ENCODE measurements around the gene NME3. TPM values are rescaled to one million over a fixed set of nuclear protein-coding genes. Genes with fewer than 3 reads are reported as not detected.
A peak's percentile ranks its signal among the peaks of the same experiment; 100 is the strongest.

NME3 gene
- total and polyA plus RNA-seq, 9 of the 15 experiments (the other 6 are each of a cell fraction or from before 2014, with no cell fraction given): 0.68 to 76.3 (median 11.5) TPM

GRCh38 chr16:1812732-1813163 is 41.4 kb upstream of the NME3 start (continued):
- TF ChIP-seq, protein P1, sequence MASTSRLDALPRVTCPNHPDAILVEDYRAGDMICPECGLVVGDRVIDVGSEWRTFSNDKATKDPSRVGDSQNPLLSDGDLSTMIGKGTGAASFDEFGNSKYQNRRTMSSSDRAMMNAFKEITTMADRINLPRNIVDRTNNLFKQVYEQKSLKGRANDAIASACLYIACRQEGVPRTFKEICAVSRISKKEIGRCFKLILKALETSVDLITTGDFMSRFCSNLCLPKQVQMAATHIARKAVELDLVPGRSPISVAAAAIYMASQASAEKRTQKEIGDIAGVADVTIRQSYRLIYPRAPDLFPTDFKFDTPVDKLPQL (IDR thresholded peaks at IDR 0.05; ENCODE audit: extremely low read depth, insufficient read length): no peak
- no peak for TF ChIP-seq CCAR2 (IDR thresholded peaks at IDR 0.05; ENCODE audit: low read depth, low read length)
- no peak for TF ChIP-seq TAF9B (IDR thresholded peaks at IDR 0.05; ENCODE audit: partially characterized antibody)
- no peak for TF ChIP-seq NFIX (CRISPR knock-in tag; IDR thresholded peaks at IDR 0.05; ENCODE audit: low read depth)
- TF ChIP-seq PCBP1 (IDR thresholded peaks at IDR 0.05; ENCODE audit: low read depth, low read length, poor library complexity, severe bottlenecking): no peak
- TF ChIP-seq CC2D1A (IDR thresholded peaks at IDR 0.05): peak; percentile 75
- TF ChIP-seq KAT8 (IDR thresholded peaks at IDR 0.05; ENCODE audit: low read depth): no peak
- TF ChIP-seq XRCC4 (IDR thresholded peaks at IDR 0.05; ENCODE audit: extremely low read depth, insufficient read depth, insufficient read length): no peak
- TF ChIP-seq PHB2 (IDR thresholded peaks at IDR 0.05; ENCODE audit: low read depth): no peak
- peak; percentile 91 for TF ChIP-seq EGR1 (conservative IDR thresholded peaks at IDR 0.05)
- no peak for TF ChIP-seq ARNT (IDR thresholded peaks at IDR 0.05)
- no peak for TF ChIP-seq NFRKB (IDR thresholded peaks at IDR 0.05; ENCODE audit: low read depth)
- no peak for TF ChIP-seq HIVEP1 (CRISPR knock-in tag; IDR thresholded peaks at IDR 0.05)
- TF ChIP-seq, protein P2, sequence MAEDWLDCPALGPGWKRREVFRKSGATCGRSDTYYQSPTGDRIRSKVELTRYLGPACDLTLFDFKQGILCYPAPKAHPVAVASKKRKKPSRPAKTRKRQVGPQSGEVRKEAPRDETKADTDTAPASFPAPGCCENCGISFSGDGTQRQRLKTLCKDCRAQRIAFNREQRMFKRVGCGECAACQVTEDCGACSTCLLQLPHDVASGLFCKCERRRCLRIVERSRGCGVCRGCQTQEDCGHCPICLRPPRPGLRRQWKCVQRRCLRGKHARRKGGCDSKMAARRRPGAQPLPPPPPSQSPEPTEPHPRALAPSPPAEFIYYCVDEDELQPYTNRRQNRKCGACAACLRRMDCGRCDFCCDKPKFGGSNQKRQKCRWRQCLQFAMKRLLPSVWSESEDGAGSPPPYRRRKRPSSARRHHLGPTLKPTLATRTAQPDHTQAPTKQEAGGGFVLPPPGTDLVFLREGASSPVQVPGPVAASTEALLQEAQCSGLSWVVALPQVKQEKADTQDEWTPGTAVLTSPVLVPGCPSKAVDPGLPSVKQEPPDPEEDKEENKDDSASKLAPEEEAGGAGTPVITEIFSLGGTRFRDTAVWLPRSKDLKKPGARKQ (CRISPR knock-in tag; IDR thresholded peaks at IDR 0.05): no peak
- TF ChIP-seq MEF2D (tag; conservative IDR thresholded peaks at IDR 0.05; ENCODE audit: low read depth): no peak
- TF ChIP-seq ZNF316 (IDR thresholded peaks at IDR 0.05): no peak
- TF ChIP-seq ZNF780A (CRISPR knock-in tag; IDR thresholded peaks at IDR 0.05): no peak
- TF ChIP-seq BCOR (IDR thresholded peaks at IDR 0.05): no peak
- TF ChIP-seq, protein P3, sequence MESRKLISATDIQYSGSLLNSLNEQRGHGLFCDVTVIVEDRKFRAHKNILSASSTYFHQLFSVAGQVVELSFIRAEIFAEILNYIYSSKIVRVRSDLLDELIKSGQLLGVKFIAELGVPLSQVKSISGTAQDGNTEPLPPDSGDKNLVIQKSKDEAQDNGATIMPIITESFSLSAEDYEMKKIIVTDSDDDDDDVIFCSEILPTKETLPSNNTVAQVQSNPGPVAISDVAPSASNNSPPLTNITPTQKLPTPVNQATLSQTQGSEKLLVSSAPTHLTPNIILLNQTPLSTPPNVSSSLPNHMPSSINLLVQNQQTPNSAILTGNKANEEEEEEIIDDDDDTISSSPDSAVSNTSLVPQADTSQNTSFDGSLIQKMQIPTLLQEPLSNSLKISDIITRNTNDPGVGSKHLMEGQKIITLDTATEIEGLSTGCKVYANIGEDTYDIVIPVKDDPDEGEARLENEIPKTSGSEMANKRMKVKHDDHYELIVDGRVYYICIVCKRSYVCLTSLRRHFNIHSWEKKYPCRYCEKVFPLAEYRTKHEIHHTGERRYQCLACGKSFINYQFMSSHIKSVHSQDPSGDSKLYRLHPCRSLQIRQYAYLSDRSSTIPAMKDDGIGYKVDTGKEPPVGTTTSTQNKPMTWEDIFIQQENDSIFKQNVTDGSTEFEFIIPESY (CRISPR knock-in tag; IDR thresholded peaks at IDR 0.05): peak; percentile 92
- no peak for TF ChIP-seq RNF219 (CRISPR knock-in tag; IDR thresholded peaks at IDR 0.05)
- TF ChIP-seq AFF1 (IDR thresholded peaks at IDR 0.05; ENCODE audit: low read depth in 1 of 2, partially characterized antibody in 2 of 2): no peak
